Hepatic stellate cell (primary cell): ENCODE measurements around the gene SMTN.
"Not testable (repeated sequence)": the region's sequence is repeated elsewhere in the genome, so short reads cannot be mapped to it uniquely, and the experiment has no call there.

Experiments
- DNase-seq: peaks from one replicate; pipeline ENCODE4 v3.0.0; 2011; ENCODE audit warnings: low spot score

The SMTN gene

DNA sequence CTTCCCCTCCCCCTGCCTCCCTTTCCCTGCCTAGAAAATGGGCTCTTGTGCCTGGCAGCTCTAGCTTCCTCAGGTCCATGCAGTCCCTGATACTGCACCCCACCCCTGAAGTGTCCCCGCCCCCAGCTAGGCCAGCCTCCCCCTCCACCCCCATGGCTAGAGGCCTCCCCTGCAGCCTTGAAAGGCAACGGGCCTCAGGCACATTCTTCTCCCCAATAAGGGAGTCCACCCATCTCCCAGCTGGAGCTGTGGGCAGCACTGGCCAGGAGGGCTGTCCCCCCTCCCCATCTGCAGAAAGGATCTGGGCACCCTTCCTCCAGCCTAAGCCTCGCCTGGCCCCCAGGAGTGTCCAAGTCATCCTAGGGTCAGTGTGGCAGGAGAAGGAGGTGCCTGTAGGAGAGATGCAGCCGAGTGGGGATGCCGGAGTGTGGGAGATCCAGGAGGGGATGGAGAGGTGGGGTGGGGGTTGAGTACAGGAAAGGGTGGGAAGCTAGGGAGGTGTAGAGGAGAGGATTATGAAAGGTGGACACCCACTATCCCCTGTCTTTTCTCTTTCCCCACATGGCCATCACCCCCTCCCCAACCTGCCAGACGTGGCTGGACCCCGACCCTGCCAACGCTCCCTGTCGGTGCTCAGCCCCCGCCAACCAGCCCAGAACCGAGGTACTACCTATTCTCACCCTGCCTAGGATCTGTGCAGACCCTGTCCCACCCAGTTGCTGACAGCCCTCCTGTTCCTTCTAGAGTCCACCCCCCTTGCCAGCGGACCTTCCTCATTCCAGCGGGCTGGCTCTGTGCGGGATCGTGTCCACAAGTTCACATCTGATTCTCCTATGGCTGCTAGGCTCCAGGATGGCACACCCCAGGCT, 9.3 kb downstream of the SMTN start:
- peak; percentile 11 for DNase-seq

DNA sequence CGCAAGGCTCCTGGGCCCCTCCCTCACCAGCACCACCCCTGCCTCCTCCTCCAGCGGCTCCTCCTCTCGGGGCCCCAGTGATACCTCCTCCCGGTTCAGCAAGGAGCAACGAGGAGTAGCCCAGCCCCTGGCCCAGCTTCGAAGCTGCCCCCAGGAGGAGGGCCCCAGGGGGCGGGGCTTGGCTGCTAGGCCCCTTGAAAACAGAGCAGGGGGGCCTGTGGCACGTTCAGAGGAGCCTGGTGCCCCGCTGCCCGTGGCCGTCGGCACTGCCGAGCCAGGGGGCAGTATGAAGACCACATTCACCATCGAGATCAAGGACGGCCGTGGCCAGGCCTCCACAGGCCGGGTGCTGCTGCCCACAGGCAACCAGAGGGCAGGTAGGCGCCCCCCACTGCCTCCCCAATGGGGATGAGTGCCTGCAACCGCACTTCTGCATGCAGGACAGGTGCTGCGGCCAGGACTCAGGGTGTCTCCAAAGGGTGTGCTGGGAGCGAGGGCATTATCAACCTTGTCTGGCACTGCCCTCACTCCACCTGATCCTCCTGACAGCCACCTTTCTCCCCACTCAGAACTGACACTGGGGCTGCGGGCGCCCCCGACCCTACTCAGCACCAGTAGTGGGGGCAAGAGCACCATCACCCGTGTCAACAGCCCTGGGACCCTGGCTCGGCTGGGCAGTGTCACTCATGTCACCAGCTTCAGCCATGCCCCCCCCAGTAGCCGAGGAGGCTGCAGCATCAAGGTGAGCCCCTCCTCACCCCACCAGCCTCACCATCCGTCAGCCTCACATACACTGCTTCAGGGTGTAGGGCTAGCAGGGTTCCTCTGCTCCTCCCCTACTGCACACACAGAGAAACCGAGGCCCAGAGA, 10.2 kb downstream of the SMTN start:
- DNase-seq: peak; percentile 4

GRCh38 chr22:31092161-31092560, 11.0 kb downstream of the SMTN start:
- DNase-seq: no peak

GRCh38 chr22:31093086-31093850, 12.2 kb downstream of the SMTN start:
- no peak for DNase-seq

DNA sequence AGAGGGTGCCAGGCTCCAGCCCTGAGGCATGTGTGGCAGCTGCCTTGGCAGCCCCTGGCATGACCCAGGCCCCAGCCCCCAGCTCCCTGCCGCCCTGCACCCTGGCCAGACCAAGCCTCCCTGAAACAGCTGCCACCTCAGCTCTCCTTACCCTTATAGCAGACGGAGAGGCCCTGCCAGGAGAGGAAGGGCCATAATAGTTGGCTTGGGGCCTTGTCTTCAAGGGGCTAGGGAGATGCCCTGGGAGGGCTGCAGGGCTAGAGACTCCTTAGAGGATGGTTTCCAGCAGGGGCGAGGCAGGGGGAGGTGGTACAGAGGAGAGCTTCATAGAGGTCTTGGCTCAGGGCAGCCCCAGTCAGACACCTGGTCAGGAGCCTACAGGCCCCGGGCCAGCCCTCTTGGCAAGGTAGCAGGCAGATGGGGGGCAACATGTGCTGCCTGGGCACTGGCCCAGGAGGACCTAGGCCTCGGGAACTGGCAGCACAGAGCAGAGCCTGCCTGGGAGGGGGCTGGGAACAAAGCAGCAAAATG, 13.0 kb downstream of the SMTN start:
- no peak for DNase-seq

GRCh38 chr22:31094741-31095140, 13.6 kb downstream of the SMTN start:
- no peak for DNase-seq

GRCh38 chr22:31095637-31096249, 14.6 kb downstream of the SMTN start:
- DNase-seq: no peak

DNA sequence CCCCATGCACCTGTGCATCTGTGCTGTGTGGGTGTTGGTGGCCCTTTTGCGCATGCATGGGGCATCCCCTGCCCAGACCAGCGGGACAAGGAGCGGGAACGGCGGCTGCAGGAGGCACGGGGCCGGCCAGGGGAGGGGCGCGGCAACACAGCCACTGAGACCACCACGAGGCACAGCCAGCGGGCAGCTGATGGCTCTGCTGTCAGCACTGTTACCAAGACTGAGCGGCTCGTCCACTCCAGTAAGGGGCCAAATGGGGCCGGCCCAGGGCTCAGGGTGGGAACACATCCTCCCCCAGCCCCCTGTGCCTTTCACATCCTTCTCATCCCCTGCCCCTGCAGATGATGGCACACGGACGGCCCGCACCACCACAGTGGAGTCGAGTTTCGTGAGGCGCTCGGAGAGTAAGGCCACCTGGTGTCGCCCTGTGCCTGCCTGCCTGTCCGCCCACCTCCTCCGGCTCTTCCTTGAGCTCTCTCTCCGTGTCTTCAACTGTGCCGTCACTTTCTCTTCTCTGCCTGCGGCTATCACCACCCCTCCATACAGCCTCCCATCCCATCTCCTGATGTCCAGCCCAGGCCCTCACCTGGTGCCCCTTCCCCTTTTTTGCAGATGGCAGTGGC, 15.7 kb downstream of the SMTN start:
- no peak for DNase-seq

GRCh38 chr22:31097539-31097938, 16.4 kb downstream of the SMTN start:
- not testable (repeated sequence) for DNase-seq

- no peak for DNase-seq
Measured at GRCh38 chr22:31097941-31098631, 17.0 kb downstream of the SMTN start.

GRCh38 chr22:31098632-31099110, 17.6 kb downstream of the SMTN start:
- no peak for DNase-seq

DNA sequence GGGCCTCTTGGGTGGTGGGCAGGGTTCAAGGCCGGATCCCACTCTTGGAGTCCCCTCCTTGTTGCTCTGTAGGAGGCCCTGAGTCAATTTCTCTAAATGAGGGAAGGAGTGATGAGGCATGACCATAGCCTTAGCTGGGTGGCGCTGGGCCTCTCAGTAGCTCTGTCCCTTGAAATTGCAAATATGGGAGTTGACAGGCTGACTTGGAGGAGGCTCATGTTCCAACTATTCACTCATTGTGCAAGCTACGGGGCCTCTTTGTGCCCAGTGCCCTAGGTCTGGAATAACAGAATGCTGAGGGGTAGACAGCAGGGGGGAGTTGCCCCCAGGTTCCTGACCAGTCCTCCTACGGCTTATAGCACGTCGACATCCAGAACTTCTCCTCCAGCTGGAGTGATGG, 18.3 kb downstream of the SMTN start:
- no peak for DNase-seq

GRCh38 chr22:31099841-31100761, 19.0 kb downstream of the SMTN start:
- no peak for DNase-seq

- DNase-seq: no peak
Measured at GRCh38 chr22:31100762-31101525, 19.8 kb downstream of the SMTN start.

- DNase-seq: peak; percentile 93
Measured at GRCh38 chr22:31102441-31103081, 21.4 kb downstream of the SMTN start.

GRCh38 chr22:31103111-31103510, 22.0 kb downstream of the SMTN start:
- DNase-seq: no peak

DNA sequence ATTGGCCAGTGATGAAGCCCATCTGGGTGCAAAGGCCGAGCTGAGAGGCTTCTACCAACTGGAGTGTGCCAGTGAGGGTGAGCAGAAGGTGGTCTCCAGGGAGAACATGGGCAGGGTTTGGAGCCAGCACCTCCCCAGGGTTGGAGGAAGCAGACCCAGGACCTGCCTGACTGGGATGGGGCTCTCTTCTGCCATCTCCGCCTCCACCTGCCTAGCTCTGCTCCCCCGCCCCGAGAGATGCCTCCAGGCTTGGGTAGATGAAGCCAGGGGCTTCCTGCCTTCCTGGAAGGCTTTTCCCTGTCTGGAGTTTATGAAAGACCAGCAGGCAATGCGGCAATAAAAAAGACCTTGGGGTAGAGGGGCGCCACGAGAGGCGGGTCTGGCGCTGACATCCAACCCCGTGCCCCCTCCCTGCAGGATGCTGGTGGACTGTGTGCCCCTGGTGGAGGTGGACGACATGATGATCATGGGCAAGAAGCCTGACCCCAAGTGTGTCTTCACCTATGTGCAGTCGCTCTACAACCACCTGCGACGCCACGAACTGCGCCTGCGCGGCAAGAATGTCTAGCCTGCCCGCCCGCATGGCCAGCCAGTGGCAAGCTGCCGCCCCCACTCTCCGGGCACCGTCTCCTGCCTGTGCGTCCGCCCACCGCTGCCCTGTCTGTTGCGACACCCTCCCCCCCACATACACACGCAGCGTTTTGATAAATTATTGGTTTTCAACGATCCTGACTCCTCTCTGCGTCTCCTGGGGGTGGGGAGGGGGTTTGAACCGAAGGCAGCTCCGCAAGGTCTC, 23.0 kb downstream of the SMTN start:
- DNase-seq: no peak
